ENCODE measurements around the gene GPC5. TPM values are rescaled to one million over a fixed set of nuclear protein-coding genes. Genes with fewer than 3 reads are reported as not detected.

Gene GPC5
- total RNA-seq, 3 donors from 2014 or later = 0.51 to 1.2 TPM; not detected in 1

DNA sequence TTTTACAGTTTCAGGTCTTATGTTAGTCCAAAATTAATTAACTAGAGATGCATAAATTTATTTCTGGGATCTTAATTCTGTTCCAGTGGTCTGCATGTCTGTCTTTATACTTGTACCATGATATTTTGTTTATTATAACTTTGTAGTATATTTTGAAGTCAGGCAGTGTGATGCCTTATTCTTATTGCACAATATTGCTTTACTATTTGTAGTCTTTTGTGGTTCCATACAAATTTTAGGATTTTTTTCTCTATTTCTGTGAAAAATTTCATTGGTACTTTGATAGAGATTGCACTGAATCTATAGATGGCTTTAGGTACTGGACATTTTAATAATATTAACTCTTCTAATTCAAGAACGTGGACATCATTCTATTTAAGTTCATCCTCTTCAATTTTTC is 304.0 kb downstream of the GPC5 start:
- H3K4me3 ChIP-seq = no peak overlapping the region
- H3K4me1 ChIP-seq (ENCODE audit: low read depth) = peaks cover 2% of the 10 kb centered on the region
- DNase-seq (no peak), ATAC-seq (no peak)
- H3K9me3 ChIP-seq = no peaks in the 10 kb centered on the region
- no peaks in the 10 kb centered on the region for H3K36me3 ChIP-seq (ENCODE audit: low read depth)
- TF ChIP-seq, protein P1, sequence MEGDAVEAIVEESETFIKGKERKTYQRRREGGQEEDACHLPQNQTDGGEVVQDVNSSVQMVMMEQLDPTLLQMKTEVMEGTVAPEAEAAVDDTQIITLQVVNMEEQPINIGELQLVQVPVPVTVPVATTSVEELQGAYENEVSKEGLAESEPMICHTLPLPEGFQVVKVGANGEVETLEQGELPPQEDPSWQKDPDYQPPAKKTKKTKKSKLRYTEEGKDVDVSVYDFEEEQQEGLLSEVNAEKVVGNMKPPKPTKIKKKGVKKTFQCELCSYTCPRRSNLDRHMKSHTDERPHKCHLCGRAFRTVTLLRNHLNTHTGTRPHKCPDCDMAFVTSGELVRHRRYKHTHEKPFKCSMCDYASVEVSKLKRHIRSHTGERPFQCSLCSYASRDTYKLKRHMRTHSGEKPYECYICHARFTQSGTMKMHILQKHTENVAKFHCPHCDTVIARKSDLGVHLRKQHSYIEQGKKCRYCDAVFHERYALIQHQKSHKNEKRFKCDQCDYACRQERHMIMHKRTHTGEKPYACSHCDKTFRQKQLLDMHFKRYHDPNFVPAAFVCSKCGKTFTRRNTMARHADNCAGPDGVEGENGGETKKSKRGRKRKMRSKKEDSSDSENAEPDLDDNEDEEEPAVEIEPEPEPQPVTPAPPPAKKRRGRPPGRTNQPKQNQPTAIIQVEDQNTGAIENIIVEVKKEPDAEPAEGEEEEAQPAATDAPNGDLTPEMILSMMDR (IDR thresholded peaks at IDR 0.05) = no peak
- intact Hi-C loops (cut with DNase I, micrococcal nuclease) = no loop called here

DNA sequence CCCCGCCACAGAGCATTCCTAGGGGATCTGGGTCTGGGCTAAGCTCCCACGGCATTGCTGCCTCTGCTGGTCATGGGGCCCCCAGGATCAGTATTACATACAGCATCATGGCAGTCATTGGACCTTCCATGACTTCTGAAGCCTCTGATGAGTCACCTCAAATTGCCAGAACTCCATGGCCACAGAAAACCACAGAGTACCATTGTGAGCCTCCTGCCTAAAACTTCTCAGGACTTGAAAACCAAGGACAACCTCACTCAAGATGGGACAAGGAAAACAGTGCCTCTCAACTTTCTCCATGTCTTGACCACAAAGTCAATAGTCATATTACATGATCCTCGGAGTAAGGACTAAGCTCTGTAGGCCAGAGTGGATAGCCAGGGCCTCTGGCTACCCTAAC is 306.0 kb downstream of the GPC5 start:
- Histone ChIP-seq H3K4me1 (ENCODE audit: low read depth) (peaks cover 4% of the 10 kb centered on the region), H3K9me3 (no peaks in the 10 kb centered on the region), H3K4me3 (no peak overlapping the region), H3K36me3 (ENCODE audit: low read depth) (no peaks in the 10 kb centered on the region)
- no peak for DNase-seq
- intact Hi-C loops (cut with DNase I, micrococcal nuclease) = no loop called here
- TF ChIP-seq, protein P1 (IDR thresholded peaks at IDR 0.05) = no peak
- ATAC-seq = no peak

DNA sequence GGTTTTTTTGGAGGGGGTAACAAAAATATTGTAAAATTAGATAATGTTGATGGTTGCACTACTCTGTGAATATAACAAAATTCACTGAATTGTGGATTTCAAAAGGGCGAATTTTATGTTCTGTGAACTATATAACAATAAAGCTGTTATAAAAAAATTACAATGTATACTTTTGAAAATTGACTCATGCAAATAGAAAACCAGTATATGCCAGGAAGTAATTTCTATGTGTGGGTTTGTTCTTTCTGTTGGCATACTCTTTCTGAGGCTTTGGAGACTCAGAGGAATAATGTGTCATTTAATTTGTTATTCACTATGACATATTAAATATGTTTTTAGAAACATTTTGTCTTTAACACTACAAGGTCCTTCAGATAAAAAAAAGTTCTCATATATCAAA is 310.1 kb downstream of the GPC5 start:
- intact Hi-C loops (cut with DNase I, micrococcal nuclease) = no loop called here
- Histone ChIP-seq H3K4me1 (ENCODE audit: low read depth) (peaks cover 4% of the 10 kb centered on the region), H3K4me3 (no peak overlapping the region), H3K9me3 (no peaks in the 10 kb centered on the region), H3K36me3 (ENCODE audit: low read depth) (no peaks in the 10 kb centered on the region)
- DNase-seq = no peak
- TF ChIP-seq, protein P1 (IDR thresholded peaks at IDR 0.05) = no peak
- peak; percentile 89 for ATAC-seq

DNA sequence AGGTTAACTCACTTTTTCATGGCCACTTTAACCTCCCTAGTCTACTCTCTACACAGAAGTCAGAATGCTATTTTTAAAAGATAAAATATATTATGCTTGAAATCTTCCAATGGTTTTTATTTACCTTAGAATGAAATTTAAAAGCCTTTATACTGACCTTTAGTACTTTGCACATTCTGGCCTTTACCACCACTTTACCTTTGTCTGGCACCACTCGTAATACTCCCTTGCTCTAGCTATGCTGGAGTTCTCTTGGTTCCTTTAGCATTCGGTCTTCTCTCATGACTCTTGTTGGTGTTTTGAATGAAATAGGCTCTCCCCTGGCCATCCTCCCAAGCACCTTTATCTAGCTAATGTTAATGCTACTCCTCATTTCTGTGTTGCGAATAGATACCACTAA is 310.8 kb downstream of the GPC5 start:
- Histone ChIP-seq H3K4me1 (ENCODE audit: low read depth) (peaks cover 2% of the 10 kb centered on the region), H3K4me3 (no peak overlapping the region), H3K9me3 (no peaks in the 10 kb centered on the region), H3K36me3 (ENCODE audit: low read depth) (no peaks in the 10 kb centered on the region)
- DNase-seq (peak in 1 of 3 donors; percentile 13), ATAC-seq (peak; percentile 73)
- intact Hi-C loops (cut with DNase I, micrococcal nuclease) = no loop called here
- TF ChIP-seq, protein P1 (IDR thresholded peaks at IDR 0.05) = no peak

DNA sequence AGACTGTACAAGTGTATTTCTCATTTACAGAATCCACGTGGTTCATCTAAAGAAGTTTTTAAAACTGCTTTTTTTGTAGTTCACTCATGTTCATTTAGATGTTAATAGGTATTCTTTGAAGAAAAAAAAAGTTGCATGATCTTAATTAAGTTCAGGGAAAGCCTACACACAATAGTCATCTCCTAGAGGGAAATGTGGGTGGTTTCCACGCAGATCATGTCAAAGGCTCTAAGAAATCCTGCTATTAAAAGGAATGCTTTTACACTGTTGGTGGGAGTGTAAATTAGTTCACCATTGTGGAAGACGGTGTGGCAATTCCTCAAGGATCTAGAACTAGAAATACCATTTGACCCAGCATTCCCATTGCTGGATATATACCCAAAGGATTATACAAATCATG is 312.3 kb downstream of the GPC5 start:
- Histone ChIP-seq H3K9me3 (no peaks in the 10 kb centered on the region), H3K36me3 (ENCODE audit: low read depth) (no peaks in the 10 kb centered on the region), H3K4me1 (ENCODE audit: low read depth) (peaks cover 2% of the 10 kb centered on the region), H3K4me3 (no peak overlapping the region)
- intact Hi-C loops (cut with DNase I, micrococcal nuclease) = no loop called here
- no peak for DNase-seq
- TF ChIP-seq, protein P1 (IDR thresholded peaks at IDR 0.05) = no peak
- ATAC-seq = no peak

DNA sequence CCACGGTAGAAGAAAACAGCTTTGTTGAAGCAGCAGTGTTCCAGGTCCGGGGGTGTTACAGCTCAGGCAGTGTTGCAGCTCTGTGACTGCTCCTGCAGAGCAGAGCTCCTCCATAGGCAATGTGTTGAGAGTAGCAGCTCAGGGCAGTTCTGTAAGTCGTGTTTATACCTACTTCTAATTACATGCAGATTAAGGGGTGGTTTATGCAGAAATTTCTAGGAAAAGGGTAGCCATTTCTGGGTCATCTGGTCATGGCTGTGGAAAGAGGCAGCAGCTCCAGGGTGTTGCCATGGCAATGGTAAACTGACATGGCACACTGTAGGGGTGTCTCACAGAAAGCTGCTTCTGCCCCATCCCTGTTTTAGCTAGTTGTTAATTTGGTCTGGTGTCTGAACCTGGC is 316.4 kb downstream of the GPC5 start:
- intact Hi-C loops (cut with DNase I, micrococcal nuclease) = no loop called here
- no peak for ATAC-seq
- Histone ChIP-seq H3K4me1 (ENCODE audit: low read depth) (no peaks in the 10 kb centered on the region), H3K36me3 (ENCODE audit: low read depth) (no peaks in the 10 kb centered on the region), H3K9me3 (no peaks in the 10 kb centered on the region), H3K4me3 (no peak overlapping the region)
- TF ChIP-seq, protein P1 (IDR thresholded peaks at IDR 0.05) = no peak
- DNase-seq = no peak

Data from mucosa of descending colon (tissue), 3 donors.